ENCODE results near the gene LOXL3.
"Not testable (repeated sequence)": the region's sequence is repeated elsewhere in the genome, so short reads cannot be mapped to it uniquely, and the experiment has no call there.

Gene LOXL3

GRCh38 chr2:74497777-74498499, 55.8 kb downstream of the LOXL3 start:
- no peak for DNase-seq (ENCODE audit: insufficient read length, low spot score)
- FAIRE-seq: peak; percentile 55

- FAIRE-seq (no peak), DNase-seq (ENCODE audit: insufficient read length, low spot score) (no peak)
Measured at GRCh38 chr2:74496997-74497776, 56.6 kb downstream of the LOXL3 start.

GRCh38 chr2:74495440-74495839, 58.3 kb downstream of the LOXL3 start:
- DNase-seq (ENCODE audit: insufficient read length, low spot score): no peak
- FAIRE-seq: no peak

- no peak for DNase-seq (ENCODE audit: insufficient read length, low spot score)
- FAIRE-seq: no peak
Measured at GRCh38 chr2:74493546-74493945, 60.2 kb downstream of the LOXL3 start.

GRCh38 chr2:74491648-74492544, 61.8 kb downstream of the LOXL3 start:
- FAIRE-seq (no peak), DNase-seq (ENCODE audit: insufficient read length, low spot score) (no peak)

GRCh38 chr2:74489906-74490305, 63.8 kb downstream of the LOXL3 start:
- no peak for FAIRE-seq
- no peak for DNase-seq (ENCODE audit: insufficient read length, low spot score)

- DNase-seq (ENCODE audit: insufficient read length, low spot score) (no peak), FAIRE-seq (no peak)
Measured at GRCh38 chr2:74488643-74489481, 64.9 kb downstream of the LOXL3 start.

GRCh38 chr2:74486141-74486540, 67.6 kb downstream of the LOXL3 start:
- no peak for DNase-seq (ENCODE audit: insufficient read length, low spot score)
- no peak for FAIRE-seq

GRCh38 chr2:74483675-74484164, 70.0 kb downstream of the LOXL3 start:
- not testable (repeated sequence) for FAIRE-seq; DNase-seq (ENCODE audit: insufficient read length, low spot score)

- DNase-seq (ENCODE audit: insufficient read length, low spot score) (peak; percentile 87), FAIRE-seq (peak; percentile 97)
Measured at GRCh38 chr2:74482801-74483674, 70.7 kb downstream of the LOXL3 start, which contains the start of the genes CCDC142 and TTC31. TSS of gene CCDC142 (minus strand) at chr2:74482998. CDS start at chr2:74482837, 161 bp downstream. TSS of gene TTC31 (plus strand) at chr2:74483081. CDS start at chr2:74483096, 15 bp downstream.
